DMS153 treated with DMSO at 0.1 percent for 48 hours (cell line): ENCODE results near the gene SPEF1.
A peak's percentile ranks its signal among the peaks of the same experiment; 100 is the strongest.

Source experiments
- DNase-seq: peaks from one replicate; lab custom pipeline; 2025; ENCODE audit not compliant: unreplicated experiment; lab: John Stamatoyannopoulos, UW

Gene SPEF1

GRCh38 chr20:3767427-3768341, 13.6 kb downstream of the SPEF1 start, which contains the start of gene ADISSP:
Gene ADISSP, minus strand, starts transcription at chr20:3767753. Its CDS starts 7,653 bp downstream, at chr20:3760100.
- peak; percentile 96 for DNase-seq

GRCh38 chr20:3767110-3767426, 14.2 kb downstream of the SPEF1 start:
- no peak for DNase-seq

- DNase-seq, result no peak
Observed at GRCh38 chr20:3766422-3767109, 14.7 kb downstream of the SPEF1 start.

GRCh38 chr20:3765171-3765882, 15.9 kb downstream of the SPEF1 start:
- DNase-seq, result no peak

- DNase-seq, result no peak
Observed at GRCh38 chr20:3764659-3765058, 16.6 kb downstream of the SPEF1 start.

GRCh38 chr20:3763671-3764601, 17.3 kb downstream of the SPEF1 start:
- no peak for DNase-seq

GRCh38 chr20:3760655-3761348, 20.4 kb downstream of the SPEF1 start:
- no peak for DNase-seq

- DNase-seq, result no peak
Observed at GRCh38 chr20:3759884-3760283, 21.4 kb downstream of the SPEF1 start.

- DNase-seq, result no peak
Observed at GRCh38 chr20:3759316-3759823, 21.9 kb downstream of the SPEF1 start.

- no peak for DNase-seq
Observed at GRCh38 chr20:3758566-3758965, 22.7 kb downstream of the SPEF1 start.

- no peak for DNase-seq
Observed at GRCh38 chr20:3757268-3757667, 24.0 kb downstream of the SPEF1 start.

GRCh38 chr20:3755814-3756480, 25.3 kb downstream of the SPEF1 start:
- DNase-seq, result no peak

- DNase-seq, result no peak
Observed at GRCh38 chr20:3755269-3755668, 26.0 kb downstream of the SPEF1 start.

- DNase-seq, result no peak
Observed at GRCh38 chr20:3754276-3754630, 27.0 kb downstream of the SPEF1 start.

GRCh38 chr20:3753501-3754275, 27.6 kb downstream of the SPEF1 start:
- no peak for DNase-seq

GRCh38 chr20:3753098-3753497, 28.1 kb downstream of the SPEF1 start:
- DNase-seq, result peak; percentile 56

GRCh38 chr20:3752386-3752759, 28.9 kb downstream of the SPEF1 start:
- no peak for DNase-seq

- DNase-seq, result peak; percentile 50
Observed at GRCh38 chr20:3751675-3752385, 29.4 kb downstream of the SPEF1 start.
